Fibroblast of mammary gland (primary cell): Measurements from ENCODE around the gene KDSR.

Experiments used
- DNase-seq: peaks from one replicate; pipeline ENCODE4 v3.0.0-alpha.2; 2010; ENCODE audit warnings: low read depth
- H3K4me3 ChIP-seq: 2 replicates; pipeline ENCODE4 v1.5.1; 2011; ENCODE audit warnings: low read depth, mild to moderate bottlenecking, low read length, moderate library complexity; ENCODE audit not compliant: control insufficient read depth
- TF ChIP-seq, protein P1 (sequence below): conservative IDR thresholded peaks from 2 replicates; pipeline ENCODE4 v1.5.1; 2011; ENCODE audit warnings: low read depth, low read length, inconsistent platforms; ENCODE audit not compliant: control insufficient read depth, insufficient read depth

The KDSR gene

GRCh38 chr18:63402246-63403162 lies 35.5 kb upstream of the KDSR start:
- TF ChIP-seq, protein P1, sequence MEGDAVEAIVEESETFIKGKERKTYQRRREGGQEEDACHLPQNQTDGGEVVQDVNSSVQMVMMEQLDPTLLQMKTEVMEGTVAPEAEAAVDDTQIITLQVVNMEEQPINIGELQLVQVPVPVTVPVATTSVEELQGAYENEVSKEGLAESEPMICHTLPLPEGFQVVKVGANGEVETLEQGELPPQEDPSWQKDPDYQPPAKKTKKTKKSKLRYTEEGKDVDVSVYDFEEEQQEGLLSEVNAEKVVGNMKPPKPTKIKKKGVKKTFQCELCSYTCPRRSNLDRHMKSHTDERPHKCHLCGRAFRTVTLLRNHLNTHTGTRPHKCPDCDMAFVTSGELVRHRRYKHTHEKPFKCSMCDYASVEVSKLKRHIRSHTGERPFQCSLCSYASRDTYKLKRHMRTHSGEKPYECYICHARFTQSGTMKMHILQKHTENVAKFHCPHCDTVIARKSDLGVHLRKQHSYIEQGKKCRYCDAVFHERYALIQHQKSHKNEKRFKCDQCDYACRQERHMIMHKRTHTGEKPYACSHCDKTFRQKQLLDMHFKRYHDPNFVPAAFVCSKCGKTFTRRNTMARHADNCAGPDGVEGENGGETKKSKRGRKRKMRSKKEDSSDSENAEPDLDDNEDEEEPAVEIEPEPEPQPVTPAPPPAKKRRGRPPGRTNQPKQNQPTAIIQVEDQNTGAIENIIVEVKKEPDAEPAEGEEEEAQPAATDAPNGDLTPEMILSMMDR: no peak

GRCh38 chr18:63399300-63399699 lies 32.3 kb upstream of the KDSR start:
- no peak overlapping the region for H3K4me3 ChIP-seq
- DNase-seq: no peak
- TF ChIP-seq, protein P1: no peak

More at GRCh38 chr18:63402246-63403162, 35.5 kb upstream of the KDSR start:
- no peak overlapping the region for H3K4me3 ChIP-seq
- no peak for DNase-seq

DNA sequence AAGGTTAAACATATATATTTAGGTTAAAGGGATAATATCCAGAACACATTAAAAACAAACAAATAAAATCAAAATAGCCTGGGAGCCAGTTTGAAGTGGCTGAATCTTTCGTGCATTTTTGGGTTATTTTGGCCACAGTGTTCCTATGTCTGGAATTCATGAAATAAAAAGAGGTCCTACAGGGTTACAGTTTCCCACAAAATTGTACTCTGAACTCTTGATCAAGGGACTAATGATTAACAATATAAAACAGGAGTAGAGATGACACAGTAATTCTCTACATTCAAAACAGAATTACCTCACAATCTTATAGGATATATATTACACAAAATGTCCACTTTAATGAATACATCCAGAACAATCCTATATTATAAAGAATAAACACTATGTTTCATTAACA lies 30.3 kb upstream of the KDSR start:
- no peak overlapping the region for H3K4me3 ChIP-seq
- no peak for DNase-seq
- TF ChIP-seq, protein P1: no peak

GRCh38 chr18:63395503-63395902 lies 28.5 kb upstream of the KDSR start:
- no peak overlapping the region for H3K4me3 ChIP-seq
- no peak for DNase-seq
- TF ChIP-seq, protein P1: no peak

DNA sequence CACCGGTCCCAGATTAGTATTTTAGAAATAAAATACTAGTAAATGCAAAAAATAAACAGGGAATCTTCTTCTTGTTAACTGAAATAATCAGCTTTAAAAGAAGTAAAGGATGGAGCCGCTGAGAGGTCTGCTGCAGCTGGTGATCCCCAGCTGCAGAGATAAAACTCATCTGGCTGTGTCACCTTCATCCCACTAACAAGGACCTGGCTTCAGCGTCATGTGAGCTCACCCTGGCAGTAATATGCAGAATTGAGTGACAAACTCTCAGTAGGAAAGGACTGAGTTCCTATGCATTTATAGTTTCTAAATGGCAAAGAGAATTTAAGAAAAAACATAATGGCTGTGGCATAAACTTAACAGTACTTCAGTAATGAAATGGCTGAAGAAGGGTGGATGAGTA lies 27.9 kb upstream of the KDSR start:
- TF ChIP-seq, protein P1: no peak
- no peak for DNase-seq

GRCh38 chr18:63387861-63388260 lies 20.9 kb upstream of the KDSR start:
- DNase-seq: no peak
- no peak overlapping the region for H3K4me3 ChIP-seq
- TF ChIP-seq, protein P1: no peak

More for the DNA sequence above, 27.9 kb upstream of the KDSR start:
- H3K4me3 ChIP-seq: no peak overlapping the region
